Activated naive CD4-positive, alpha-beta T cell treated with anti-CD3 and anti-CD28 coated beads, Interleukin-2, amount 50 U/mL, for 16 hours (primary cell): Measurements from ENCODE around the gene UBAC2.

Source experiments
- DNase-seq: peaks from one replicate; pipeline ENCODE4 v3.0.0-alpha.2; 2020

Gene UBAC2

DNA sequence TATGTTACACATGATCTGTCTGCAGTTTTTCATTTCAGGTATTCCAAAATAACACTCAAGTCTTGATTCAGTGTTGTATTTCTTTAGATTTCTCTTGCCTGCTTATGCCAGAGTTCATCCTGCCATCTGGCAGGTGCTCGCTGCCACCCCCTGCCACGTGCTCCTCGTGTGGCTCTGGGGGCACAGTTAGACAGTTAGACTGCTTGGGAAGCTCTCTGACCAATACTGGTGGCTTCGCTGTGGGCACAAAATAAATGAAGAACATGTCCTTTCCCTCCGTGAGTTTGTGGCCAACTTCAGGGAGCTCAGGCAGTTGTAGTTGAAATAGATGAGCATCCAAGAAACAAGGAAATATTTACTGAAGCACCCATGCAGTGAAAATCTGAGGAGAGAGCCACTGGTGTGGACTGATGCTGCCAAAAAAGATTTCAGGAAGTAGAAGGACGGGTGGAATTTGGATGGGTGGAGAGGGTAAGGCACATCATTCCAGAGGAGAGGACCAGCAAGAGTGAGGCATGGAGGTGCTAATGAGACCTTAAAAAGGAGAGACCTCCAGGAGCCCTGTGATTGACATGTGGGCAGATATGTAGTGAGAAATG, 144.1 kb downstream of the UBAC2 start:
- DNase-seq: no peak

DNA sequence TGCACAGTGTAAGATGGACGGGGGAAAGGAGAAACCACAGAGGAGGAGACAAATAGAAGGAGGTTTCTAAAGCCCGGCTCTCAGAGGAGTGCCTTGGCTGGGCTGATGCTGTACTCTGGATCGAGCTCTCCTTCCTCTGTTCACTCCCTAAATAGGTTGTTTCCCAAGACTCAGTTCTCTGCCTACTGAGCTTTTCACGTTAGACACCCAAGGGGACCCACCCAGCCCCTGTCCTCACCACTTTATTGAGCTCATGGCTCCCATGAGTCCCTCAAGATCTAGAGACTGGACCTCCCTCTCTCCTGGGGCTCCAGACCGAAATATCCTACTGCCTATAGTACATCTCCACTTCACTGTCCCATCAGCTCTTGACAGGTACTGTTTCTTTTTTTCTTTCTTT, 144.7 kb downstream of the UBAC2 start:
- DNase-seq: no peak

DNA sequence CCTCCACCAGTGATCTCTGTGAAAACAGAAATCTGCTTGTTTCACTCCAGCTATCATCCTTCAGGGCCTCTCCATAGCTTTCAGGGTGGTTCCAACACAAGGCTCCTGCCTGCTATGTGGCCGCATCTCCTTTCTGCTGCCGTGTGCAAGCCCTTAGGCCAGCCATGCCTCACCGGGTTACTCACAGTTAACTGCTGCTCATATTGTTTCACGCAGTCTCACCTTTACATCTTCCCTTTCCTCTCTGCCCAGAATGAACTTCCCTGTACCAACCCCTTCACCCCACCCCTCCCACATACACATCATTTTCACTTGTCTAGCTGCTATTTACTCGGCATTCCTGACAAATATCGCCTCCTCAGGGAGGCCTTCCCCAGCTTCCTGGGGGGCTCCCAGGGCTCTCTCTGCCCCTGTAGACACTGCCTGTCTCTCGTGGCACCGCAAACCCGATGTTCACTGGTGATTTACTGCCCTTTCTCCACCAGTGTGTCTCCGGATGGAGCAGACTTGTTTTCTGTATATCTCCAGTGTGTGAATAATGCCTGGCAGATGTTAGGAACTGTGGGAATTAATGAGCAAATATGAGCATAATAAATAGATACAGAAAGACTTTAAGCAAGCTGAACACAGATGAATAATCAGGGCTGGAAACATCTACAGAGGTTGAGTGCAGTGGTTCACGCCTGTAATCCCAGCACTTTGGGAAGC, 145.8 kb downstream of the UBAC2 start:
- DNase-seq: no peak

DNA sequence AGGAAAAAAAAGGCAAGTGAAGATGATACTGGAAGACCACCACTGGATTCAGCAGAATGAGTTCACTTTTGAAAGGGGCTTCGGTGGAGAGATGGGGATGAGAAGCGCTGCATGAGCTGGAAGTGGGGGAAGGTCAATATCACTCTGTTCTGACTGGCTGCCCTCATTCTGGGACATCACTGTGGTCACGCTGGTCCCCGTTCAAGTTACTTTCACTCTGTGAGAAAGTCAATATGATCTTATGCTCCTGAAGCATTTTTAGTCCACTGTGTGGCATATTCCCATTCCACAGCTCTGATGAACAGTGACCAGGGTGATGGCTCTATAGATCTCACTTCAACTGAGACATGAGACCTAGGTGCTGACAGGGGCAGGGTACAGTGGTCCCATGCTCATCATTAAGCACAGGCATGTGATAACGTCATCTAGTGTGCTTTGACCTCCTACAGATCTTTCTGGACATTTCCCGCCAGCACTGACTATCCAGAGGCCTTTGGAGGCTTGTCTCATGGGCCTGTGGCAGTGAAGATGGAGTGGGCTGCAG, 146.8 kb downstream of the UBAC2 start:
- DNase-seq: no peak

DNA sequence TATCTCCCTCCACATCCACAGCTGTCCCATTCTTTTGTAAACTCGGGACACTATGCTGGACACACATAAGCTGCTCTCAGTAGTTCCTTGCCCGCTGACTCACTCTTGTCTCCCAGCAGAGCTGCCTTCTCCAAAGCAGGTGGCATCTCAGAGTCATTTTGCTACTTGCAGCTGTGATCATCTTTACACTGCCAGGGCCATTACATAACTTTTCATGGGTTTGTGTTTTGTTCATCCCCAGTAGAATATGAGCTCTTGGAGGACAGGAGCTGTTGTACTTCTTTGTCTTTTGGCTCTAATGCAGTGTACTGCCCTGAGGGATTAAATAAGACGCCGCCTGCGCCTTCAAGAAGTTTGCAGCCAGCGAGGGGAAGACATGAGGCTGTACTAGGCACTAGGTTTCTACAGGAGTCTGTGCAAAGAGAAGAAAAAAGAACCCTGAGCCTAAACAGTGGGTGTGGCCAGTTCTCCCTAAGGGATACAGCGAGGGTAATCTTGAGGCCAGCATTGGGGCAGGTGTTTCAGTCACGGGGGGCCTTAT, 147.3 kb downstream of the UBAC2 start:
- no peak for DNase-seq

DNA sequence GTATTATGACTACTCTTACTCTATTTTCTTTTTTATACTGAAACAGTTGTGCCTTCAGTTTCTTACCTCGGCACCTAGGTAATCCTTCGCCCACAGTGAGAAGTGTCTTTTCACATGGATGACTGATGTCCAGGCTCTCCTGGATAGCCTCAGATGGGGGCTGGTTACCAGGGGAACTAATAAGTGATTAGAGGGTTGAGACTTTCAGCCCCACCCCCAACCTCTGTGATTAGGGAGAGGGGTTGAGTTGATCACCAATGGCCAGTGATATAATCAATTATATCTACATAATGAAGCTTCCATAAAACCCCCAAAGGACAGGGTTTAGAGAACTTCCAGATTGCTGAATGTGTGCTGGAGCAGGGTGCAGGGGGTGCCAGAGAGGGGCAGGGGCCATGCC, 149.5 kb downstream of the UBAC2 start:
- no peak for DNase-seq

DNA sequence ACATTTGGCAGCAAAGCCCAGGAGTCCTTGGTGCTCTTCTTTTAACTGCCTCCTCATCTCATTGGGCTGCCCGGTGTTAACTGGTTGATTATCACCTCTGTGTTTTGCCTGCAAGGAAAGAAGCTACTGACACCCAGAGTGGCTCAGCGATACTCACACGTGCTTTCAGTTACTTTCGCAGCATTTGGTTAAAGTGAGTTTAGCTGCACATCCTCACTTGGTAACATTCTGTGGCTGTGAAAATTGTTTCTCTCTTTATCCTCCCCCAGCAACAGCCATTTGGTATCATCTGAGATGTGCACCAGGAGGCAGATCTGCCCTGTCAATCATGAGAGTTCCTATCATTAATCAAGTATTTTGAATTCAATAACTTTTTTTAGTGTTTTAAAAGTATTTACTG, 151.1 kb downstream of the UBAC2 start:
- no peak for DNase-seq

DNA sequence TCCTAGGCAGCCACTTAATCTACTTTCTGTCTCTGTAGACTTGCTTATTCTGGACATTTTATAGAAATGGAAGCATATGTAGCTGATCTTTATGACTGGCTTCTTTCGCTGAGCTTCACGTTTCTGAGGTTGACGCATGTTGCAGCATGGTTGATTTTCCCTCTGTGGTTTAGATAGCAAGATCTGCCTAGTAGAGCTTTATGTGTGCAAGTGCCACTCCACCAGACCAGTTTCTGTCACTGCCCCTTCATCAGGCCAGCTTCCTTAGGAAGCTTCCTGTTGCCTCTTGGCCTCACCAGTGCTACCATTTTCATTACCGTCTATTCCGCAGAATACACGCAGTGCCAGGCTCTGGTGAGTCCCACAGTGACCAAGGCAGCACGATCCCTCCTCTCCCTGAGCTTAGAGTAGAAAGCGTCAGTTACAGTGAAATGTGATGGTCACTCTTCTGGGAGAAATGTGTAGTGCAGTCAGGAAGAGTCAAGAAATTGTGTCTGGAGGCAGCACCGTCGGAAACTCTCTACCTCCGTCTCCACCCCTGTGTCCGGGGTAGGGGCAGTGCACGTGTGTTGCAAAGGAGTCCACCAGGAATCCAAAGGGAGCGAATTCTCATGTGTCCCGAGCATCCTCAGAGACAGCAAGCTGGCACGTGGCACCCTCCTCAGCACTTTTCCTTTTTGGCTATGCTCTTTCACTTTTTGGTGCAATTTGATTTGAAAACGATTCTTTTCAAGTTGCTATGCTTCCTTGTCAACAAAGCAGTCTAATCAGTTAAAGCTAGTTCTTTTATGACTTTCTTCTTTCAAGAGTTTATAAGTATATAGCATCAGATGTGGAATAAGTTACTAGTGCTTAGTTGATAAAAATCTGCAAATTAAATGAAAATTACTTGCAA, 151.9 kb downstream of the UBAC2 start:
- DNase-seq: no peak

DNA sequence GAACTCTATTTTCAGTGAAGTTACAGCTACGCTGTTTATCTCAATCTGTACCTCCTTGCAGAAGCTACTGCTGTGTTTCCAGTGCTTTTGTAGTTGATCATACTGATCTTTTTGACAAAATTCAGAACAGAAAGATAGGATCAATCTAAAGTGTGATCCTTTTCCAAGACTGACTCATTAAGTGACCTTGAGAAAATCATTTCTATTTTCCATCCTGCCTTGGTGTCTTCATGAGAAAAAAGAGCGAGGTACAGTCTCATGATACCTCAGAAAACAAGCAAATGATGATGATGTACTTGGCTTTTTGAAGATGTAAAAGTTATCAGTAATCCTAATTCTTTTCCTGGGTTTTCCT, 152.6 kb downstream of the UBAC2 start:
- no peak for DNase-seq

DNA sequence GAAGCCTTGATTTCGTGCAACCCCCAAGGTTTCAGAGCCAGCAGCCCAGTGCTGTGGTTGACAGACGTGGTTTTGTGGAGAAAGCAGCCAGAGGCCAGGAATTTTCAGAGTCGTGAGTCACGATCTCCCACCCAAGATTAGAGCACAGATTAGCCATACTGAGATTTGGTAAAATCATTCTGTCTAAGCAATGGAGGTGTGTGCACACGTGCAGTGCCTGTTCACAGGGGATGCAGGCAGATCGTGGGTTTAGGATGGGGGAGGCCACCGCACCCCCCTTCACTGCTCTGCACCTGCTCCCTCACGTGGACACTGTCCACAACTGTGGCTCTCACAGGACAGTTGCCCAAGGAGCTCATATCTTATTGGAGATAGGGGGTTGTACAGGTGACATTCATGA, 153.2 kb downstream of the UBAC2 start:
- DNase-seq: no peak

DNA sequence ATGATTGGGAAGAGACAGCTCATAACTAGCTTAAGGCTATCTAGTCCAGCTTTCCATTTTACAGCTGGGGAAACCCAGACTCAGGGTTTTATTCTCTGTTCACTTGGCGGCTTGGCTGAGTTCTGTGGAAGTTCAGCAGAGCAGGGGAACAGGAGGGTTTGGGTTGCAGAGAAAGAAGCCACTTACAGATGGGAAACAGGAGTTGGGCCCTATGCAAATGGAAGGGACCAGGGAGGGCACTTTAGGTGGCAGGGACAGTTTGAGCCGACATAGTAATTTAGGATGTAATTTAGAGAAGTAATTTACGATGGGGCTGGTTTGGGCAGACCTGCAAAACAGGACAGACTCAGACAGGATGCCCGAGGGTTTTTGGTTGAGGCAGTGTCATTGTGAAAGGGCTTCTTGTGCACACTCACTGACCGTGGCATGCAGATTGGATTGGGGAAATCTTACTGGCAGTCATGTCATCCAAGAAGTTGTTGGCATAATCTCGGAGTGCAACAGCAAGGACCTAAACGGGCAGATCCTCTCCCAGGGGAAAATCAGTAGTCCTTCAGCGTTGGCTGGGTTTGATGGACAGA, 153.8 kb downstream of the UBAC2 start:
- no peak for DNase-seq

DNA sequence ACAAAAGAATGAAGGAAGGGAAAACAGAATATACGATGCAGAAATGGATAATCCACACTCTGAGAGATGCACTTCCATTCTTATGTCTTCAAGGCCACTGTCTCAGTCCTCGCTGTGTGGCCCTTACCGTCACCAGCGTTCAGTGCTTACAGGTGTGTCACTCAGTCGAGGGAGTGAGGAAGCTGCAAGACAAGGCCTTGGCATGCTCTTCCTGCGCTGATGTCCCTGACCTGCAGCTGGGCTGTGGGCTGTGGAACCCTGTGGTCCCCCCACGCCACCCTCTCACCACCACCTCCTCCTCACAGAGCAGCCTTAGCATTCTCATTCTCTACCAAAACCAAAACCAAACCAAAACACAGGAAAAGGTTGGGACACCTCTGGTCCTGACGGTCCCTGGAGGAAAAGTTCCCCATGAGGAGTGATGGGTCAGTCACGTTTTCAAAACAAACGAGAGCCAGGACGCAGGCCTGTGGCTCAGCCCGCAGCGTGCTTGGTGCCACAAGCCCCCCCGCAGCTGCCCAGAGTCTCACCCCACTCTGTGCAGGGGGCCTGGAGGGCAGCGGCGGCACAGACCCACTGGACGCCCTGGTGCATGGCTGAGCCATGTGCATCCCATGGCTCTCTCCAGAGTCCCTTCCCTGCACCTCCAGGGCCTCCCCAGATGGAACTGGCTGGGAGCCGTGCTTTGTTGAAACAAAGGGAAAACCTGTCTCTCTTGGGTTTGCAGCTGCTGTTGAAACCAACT, 154.8 kb downstream of the UBAC2 start:
- DNase-seq: no peak

DNA sequence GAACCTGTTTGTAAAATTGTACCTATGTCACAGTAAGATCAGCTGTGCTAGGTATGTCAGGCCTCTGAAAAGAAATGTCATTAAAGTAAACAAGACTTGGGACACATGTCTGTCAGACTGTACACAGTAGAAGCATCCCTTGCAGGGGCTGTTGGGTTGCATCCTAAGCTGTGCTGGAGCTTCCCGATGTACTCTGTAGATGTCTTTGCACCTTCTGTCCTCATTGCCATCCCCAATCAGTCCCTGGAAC, 155.3 kb downstream of the UBAC2 start:
- DNase-seq: no peak

DNA sequence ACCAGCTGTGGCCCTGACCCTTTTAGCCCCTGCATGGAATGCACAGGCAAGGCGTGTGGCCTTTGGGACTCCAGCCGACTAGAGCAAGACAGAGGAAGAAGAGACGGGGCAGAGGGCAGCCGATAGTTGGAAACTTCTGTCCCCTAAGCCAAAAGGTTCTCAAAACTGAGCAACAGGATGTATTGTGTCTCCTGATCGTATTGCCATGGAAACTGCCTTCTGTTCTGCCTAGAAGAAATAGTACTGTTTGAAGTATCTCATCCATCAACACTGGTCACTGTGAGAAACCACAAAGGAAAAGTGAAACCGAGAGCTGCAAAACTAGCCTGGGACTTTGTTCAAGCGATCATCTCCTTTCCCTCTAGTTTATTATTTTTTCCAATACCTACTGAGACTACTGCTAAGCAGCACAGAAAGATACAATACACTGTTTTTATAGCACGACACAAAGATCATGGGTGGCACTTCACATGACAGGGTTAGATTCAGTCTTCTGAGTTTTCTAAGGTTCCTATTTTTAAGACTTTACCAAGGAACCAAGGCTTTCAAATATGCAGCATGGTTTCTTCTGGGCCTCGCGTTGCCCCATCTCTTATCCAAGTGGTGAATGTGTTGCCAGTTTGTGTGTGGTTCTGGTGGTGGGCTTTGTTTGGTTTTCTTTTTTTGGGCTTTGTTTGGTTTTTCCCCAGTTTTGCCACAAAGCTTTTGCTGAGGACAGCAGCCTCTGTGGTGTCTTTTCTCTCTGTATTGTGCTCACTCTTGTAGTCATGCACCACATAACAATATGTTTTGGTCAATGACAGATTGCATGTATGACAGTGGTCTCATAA, 155.8 kb downstream of the UBAC2 start:
- no peak for DNase-seq

DNA sequence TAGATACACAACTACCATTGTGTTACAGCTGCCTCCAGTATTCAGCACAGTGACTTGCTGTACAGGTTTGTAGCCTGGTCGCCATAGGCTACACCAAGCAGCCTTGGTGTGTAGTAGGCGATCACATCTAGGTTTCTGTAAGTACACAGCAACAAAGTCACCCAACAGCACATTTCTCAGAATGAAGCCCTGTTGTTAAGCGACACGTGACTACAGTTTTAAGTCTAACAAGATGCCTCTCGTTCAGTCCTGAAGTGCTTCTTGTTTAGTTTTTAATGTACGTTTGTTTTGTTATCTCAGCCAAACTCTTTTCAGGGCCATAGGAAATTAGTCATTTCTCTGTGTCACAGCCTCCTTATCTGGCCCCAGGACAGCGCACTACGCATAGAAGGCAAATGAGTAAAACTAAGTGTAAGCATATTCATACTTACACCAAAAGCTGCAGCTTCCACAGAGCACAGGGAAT, 156.5 kb downstream of the UBAC2 start:
- DNase-seq: peak; percentile 58

DNA sequence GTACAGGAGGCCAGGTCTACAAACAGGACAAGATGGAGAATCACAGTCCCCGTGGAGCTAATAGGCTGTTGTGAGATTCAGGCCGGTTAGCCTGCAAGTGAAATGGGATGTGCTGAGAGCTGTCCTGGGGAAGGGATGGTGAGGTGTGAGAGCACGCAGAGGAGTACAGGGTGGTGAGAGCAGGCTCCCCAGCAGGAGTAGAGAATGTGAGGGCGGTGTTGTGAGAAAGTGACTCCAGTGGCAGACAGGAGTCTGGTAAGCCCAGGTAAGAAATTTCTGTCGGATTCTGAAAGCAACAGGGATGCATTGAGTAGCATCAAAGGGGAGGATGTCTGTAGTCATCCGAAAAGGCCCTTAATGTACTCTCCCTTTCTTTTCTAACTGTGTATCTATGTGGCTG, 157.3 kb downstream of the UBAC2 start:
- DNase-seq: no peak

DNA sequence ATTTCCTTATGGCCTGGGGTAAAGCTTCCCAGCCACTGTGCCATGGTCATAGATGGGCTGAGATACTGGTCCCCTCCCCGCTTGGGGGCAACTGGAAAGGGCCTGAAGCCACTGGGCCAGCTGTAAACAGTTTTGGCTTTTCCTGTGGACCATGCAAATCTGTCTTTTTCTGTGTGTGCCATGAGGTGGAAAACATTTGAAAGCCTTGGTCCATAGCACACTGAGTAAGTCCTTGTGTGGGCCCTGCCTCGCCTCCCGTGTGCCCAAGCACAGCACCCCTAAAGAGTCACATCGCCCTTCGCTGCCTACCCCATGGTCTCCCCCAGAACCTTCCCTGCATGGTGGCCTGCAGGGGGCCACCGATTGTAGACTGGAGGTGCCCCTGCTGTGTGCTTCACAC, 158.9 kb downstream of the UBAC2 start:
- DNase-seq: no peak

DNA sequence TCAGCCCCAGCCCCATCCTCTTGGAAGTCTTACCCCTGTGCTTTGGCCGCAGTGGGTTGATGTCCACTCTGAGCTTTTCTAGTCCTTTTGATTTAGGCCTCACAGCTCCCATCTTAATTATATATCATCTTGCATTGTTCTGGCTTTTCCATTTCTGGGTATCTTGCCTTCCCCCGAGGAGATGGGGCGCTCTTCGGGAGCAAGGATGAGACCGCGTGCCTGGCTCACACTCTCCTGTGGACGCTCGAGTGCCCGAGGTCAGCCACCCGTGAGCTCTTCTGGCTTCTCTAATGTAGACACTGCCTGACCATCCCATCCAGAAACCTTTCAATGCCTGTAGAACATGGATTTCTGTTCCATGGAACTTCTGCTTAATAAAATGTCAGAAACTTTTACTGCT, 160.0 kb downstream of the UBAC2 start:
- no peak for DNase-seq

DNA sequence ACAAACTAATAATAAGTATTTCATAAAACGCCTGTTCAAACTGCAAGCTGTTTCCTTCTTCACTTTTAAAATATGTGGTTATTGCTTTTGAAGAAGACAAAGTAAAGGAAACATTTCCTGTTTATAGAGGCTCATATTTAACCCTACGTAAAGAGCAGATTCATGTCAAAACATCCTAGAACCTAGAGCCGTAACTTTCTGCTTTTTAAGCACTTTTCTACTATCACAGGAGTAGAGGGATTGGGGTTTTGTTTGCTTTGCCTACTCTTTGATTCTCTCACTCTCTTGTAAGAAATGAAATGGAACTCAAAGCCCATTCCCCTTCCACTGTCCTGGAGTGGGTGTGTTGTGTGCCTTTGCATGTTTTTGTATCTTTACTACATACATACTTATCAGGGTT, 160.5 kb downstream of the UBAC2 start:
- DNase-seq: no peak

DNA sequence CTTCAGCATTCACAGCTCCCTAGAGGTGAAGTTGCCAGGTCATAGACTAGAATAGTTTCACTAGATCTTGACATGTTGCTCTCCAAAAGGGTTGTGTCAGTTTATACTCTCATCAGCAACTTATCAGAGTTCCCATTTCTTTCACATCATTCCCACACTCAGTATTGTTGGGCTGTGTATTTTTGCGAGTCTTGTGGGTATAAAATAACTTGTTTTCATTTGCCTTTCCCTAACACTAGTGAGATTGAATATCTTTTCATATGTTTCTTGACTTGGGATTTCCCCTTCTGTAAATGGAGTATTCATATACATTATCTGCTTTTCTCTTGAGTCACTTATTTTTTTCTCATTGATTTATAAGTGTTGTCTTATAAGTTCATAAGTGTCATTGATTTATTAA, 161.7 kb downstream of the UBAC2 start:
- DNase-seq: no peak

DNA sequence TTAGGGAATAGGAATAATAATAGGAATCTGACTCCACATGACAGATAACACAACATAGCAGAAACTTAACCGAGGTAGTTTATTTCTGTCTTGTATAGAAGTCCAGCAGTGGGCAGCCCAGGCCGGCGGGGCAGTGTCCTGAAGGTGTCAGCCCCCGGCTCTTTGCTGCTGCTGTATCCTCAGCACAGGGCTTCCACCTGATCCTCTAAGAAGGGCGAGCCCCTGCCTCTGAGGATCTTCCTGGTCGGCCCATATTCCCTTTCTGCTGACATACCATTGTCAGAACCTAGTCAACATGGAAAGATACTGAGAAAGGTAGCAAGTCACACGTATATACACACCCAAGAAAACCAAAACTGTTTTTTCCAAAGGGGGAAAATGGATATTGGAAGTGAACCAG, 162.7 kb downstream of the UBAC2 start:
- no peak for DNase-seq

DNA sequence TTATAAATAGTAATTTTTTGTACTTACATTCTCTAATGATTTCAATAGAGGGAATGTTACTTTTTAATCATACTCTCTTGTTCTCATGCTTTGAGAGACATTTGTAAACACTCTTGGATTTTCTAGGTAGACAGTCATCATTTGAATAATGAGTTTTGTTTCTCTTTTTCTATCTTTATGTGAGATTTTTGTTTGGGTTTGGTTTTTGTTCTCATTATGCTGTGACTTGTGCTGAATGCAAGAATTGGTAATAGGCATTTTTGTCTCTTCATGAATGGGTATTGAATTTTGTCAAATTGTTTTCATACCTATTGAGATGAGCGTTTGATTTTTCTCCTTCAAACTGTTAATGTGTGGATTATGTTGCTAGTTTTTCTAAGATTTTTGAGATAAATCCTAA, 163.3 kb downstream of the UBAC2 start:
- no peak for DNase-seq
